NCI-H82 treated with DMSO at 0.1 percent for 48 hours (cell line): ENCODE measurements around the gene ALK.

ENCODE experiments used
- DNase-seq: peaks from one replicate; lab custom pipeline; 2025; ENCODE audit not compliant: unreplicated experiment; lab: John Stamatoyannopoulos, UW

ALK gene

GRCh38 chr2:29336341-29337241 lies 584.8 kb downstream of the ALK start:
- DNase-seq, result no peak

DNA sequence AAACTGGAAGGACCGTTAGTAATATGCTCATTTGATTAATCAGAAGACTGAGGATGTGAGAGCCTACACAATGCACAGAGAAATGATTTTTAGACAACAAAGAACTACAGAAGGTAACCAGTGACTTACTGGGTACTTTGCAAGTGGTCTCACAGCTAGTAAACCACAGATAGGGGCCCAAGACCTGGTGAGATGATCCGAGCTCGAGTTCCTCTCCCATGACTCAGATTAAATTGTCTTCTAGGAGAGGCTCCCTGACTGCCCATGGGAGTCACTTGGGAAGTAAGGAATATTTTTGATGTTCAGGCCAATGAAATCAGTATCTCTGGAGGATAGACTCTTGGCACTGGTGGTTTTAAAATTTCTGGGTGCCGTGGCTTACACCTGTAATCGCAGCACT lies 586.0 kb downstream of the ALK start:
- no peak for DNase-seq

GRCh38 chr2:29334706-29335105 lies 586.7 kb downstream of the ALK start:
- DNase-seq, result no peak

- no peak for DNase-seq
These were observed 588.8 kb downstream of the ALK start for GRCh38 chr2:29332540-29332939.

DNA sequence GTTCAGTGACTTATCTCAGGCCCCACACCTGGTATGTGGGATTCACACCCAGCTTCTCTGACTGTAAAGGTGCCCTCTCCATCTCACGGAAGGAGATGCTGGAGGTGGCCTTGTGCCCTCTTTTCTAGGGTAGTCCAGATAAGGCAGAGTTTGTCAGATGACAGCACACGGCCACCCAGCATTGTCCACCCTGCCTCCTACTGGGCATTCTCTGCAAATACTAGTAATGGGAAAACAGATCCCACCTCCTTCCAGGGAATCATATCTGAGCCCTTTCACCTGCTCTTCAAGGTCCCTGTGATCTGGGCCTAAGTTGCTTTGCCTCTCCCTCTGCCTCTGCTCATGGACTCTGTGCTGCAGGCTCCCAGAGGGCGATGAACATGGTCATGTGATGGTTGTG lies 591.5 kb downstream of the ALK start:
- no peak for DNase-seq

DNA sequence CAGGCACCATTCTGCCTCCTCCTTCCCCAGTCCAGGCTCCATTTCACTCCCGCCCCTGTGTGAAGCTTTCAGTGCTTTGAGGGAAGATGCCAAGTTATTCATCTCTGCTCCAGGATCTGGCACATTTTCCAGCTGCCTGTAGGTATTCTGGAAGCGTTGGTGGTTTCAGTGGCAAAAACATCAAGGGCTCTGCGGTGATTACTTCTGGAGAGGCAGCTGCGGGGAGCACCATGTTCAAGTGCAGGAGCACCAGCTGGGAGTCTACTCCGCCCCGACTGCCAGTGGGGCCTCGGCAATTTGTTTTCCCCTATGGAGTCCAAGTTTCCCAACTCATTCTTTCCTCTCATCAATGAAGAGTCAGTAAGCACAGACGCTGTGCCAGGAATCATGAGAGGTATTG lies 594.5 kb downstream of the ALK start:
- DNase-seq, result no peak

- no peak for DNase-seq
These were observed 595.8 kb downstream of the ALK start for GRCh38 chr2:29325544-29325943.

DNA sequence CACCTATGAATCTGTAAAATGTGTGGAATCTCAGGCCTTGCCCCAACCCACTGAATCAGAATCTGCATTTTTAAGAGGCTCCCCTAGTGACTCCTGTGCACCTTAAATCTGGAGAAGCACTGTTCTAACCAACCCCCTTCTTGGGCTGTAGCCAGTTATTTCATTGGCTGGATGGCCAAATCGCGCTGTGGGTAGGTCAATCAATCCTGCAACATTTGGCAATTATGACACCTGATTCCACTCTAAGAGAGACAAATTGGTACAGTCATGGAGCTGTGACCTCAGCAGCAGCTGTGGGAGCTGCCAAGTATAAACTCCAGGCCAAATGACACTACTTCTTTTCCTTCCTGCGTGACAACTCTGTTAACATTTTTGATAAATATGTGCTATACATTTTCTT lies 597.4 kb downstream of the ALK start:
- no peak for DNase-seq

DNA sequence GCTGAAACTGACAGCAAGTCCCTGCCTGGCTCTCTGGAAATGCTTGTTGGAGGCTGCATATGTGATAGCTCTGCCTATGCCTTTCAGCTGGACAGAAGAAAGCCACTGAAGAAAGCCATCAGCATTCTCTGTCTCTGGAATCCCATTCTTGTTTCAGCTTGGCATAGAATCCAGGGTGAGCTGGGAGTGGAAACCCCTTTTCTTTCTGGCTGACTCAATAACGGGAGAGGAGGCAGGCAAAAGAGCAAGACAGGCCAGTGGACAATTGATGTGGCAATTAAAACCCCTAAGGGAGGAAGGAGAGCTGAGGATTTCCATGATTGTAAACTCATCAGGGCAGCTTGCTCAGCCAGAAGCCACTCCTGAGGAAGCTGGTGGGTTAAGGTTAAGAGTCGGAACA lies 598.1 kb downstream of the ALK start:
- DNase-seq, result no peak

DNA sequence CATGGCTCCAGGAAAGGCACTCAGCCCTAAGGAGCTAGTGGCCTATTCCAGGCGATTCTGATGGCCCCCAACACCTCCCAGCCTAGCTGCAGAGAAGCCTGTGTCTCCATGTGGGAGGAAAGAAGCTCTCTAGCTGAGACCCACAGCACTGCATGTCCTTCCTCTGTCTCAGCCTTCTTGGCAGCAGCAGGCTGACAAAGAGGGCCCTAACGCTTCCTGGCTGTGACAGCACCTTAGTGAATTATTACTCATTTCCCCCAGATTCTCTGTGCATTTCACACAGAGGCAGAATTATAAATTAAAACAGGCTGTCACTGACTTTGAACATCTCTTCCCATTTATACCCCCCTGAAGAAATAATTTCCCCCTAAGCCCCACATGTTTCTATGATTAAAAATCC lies 599.4 kb downstream of the ALK start:
- no peak for DNase-seq

GRCh38 chr2:29317801-29318485 lies 603.4 kb downstream of the ALK start:
- DNase-seq, result no peak

DNA sequence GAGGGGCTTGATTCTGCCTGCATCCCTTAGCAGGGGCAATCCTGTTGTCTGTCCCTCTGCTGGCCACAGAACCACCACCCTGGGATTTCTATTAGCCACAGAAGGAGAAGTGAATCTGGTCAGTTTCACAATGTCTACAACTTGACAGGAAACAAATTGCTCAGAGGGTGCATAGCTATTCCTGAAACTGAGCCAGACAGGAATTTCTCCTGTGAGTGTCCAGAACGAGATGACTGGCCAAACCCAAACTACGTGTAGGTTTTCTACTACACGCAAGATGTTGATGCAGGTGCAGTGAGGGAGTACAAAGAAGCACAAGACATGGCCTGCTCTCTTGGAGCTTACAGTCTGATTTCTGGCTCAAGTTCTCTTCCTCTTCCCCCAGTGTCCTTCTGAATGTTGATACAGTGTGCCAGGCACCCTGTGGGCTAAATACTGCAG lies 604.3 kb downstream of the ALK start:
- no peak for DNase-seq

DNA sequence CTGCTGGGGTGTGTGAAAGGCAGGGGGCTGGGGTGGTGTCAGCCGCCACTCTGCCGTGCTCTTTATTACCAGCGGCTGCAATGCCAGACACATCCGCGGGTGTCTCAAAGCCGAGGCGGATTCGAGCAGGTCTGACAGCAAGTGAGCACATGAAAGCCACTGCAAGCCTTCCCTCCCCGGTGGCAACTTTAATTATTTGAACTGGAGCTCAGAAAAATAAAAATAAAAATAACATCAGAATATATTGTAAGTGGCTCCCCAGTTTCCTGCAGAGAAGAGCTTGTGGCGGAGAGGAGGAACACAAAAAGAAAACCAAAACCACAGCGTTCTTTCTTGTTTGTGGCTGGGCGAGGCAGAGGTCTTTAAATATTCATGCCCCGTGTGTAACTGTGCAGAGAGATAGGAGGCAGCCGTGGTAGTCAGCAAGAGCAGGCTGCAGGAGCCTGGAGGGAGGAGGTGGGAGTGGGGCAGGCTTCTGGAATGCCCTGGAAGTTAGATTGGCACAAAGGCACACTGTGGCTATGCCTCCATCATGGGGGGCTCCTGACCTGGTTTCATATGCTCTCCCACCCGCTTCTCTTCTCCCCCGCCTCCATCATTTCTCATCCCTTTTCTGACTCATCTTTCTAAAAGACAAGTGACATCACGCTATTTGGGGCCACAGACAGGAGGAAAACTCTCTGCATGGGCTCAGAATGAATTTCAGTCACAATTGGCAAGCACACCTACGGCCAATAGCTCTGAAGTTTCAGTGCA lies 606.4 kb downstream of the ALK start:
- DNase-seq, result no peak

- no peak for DNase-seq
These were observed 609.9 kb downstream of the ALK start for GRCh38 chr2:29311458-29311857.

- DNase-seq, result no peak
These were observed 610.6 kb downstream of the ALK start for GRCh38 chr2:29310650-29311348.

- no peak for DNase-seq
These were observed 612.0 kb downstream of the ALK start for GRCh38 chr2:29309090-29310029.

DNA sequence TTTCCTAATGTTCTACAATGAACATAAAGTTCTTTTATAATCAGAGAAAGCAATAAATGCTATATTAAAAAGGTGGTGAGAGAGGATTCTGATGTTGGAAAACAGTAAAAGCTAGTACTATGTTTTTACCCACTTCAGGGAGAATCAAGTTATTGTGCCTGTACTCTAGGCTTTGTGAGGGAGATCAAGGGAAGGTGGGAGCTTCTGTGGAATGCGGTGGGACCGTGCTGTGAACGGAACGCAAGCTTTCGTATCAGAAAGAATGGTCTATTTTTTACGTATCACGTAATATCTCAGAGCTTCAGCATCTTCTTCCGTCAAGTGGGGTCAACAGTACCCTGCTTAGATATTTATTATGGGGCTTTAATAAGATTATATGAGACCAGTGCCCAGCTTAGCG lies 613.0 kb downstream of the ALK start:
- no peak for DNase-seq

DNA sequence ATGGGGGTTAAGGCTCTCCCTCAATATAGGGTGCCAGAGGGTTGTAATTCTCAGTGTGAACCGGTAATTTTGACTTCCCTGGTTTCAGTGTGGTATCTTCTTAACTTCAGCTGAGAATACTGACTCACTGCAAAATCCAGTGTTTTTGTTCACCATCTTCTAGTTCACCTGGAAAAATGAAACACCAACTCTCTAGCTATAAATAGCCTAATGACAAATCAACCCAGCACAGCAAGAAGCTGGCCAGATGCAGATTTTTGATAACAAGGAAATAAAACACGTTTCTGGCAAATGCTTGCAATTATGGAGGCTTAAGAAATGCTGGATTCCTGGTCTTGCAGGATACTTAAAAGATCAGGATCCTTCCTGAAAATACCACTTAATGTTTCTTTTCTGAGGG lies 613.9 kb downstream of the ALK start:
- DNase-seq, result no peak

DNA sequence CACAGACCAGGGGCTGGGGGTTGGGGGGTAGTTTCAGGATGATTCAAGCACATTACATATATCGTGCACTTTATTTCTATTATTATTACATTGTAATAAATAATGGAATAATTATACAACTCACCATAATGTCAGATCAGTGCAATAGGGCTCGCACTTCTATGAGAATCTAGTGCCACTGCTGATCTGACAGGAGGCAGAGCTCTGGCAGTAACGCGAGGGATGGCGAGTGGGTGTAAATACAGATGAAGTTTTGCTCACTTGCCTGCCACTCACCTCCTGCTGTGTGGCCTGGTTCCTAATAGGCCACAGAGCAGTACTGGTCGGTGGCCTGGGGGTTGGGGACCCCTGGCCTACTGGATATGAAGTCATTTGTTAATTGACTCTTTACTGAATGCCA lies 615.6 kb downstream of the ALK start:
- no peak for DNase-seq
